Suprapubic skin (tissue), 3 donors: ENCODE measurements around the gene CACNG7.

Source experiments
- CTCF ChIP-seq, 2 donors: fragments of 200-600 bp in 1 of 2; fragments of 450-650 bp in 1 of 2; sonication (generic) in 1 of 2; IDR thresholded peaks; one replicate each; pipeline ENCODE4 v1.5.1; 2016 to 2019; ENCODE audit warnings: antibody characterized with exemption in 2 of 2, mild to moderate bottlenecking in 1 of 2, moderate library complexity in 1 of 2
- POLR2A ChIP-seq, 2 donors: fragments of 450-650 bp; IDR thresholded peaks; one replicate each; pipeline ENCODE4 v1.6.1; 2017; ENCODE audit warnings: antibody characterized with exemption in 2 of 2, mild to moderate bottlenecking in 2 of 2, moderate library complexity in 2 of 2

- TF ChIP-seq POLR2A (IDR thresholded peaks at IDR 0.05), result no peak
- TF ChIP-seq CTCF (IDR thresholded peaks at IDR 0.05), result no peak
Observed at GRCh38 chr19:53898166-53898565, 10.9 kb upstream of the CACNG7 start.
